Neural crest cell (in vitro differentiated cells): ENCODE data around the gene GNA12. TPM values are rescaled to one million over a fixed set of nuclear protein-coding genes. Genes with fewer than 3 reads are reported as not detected.

Experiments used
- DNase-seq: peaks from one replicate; pipeline ENCODE4 v3.0.0; 2021; ENCODE audit warnings: low read depth, mixed read lengths, low spot score
- H3K27ac Mint-ChIP-seq: one replicate; pipeline ENCODE4 v1.8.0; 2021; ENCODE audit warnings: mild to moderate bottlenecking, mixed read lengths; ENCODE audit not compliant: unreplicated experiment
- H3K27me3 Mint-ChIP-seq: 2 replicates; pipeline ENCODE4 v1.8.0; 2021; ENCODE audit warnings: low read depth, mild to moderate bottlenecking, mixed read lengths
- H3K36me3 Mint-ChIP-seq: 2 replicates; pipeline ENCODE4 v1.8.0; 2021; ENCODE audit warnings: low read depth, mild to moderate bottlenecking, mixed read lengths
- H3K4me1 Mint-ChIP-seq: 2 replicates; pipeline ENCODE4 v1.8.0; 2021; ENCODE audit warnings: mixed read lengths
- H3K4me3 Mint-ChIP-seq: one replicate; pipeline ENCODE4 v1.8.0; 2021; ENCODE audit warnings: mild to moderate bottlenecking, mixed read lengths
- H3K9me3 Mint-ChIP-seq: 2 replicates; pipeline ENCODE4 v1.8.0; 2021; ENCODE audit warnings: mixed read lengths
- CTCF ChIP-seq: fragments of 200-600 bp; sonication (generic); conservative IDR thresholded peaks from 2 replicates; pipeline ENCODE4 v1.5.0; 2021; ENCODE audit warnings: antibody characterized with exemption, mild to moderate bottlenecking
- total RNA-seq: library from RNA; stranded (reverse); gene quantifications from 2 replicates; pipeline ENCODE4 v1.2.1, GENCODE V29; 2021

The GNA12 gene
- total RNA-seq, 1 donor from 2014 or later: 63.5 TPM

- Mint-ChIP-seq H3K4me3 (no peak overlapping the region), H3K27ac (no peak overlapping the region), H3K36me3 (peaks cover 4% of the 10 kb centered on the region), H3K9me3 (no peaks in the 10 kb centered on the region), H3K27me3 (no peaks in the 10 kb centered on the region), H3K4me1 (peaks cover 21% of the 10 kb centered on the region)
- TF ChIP-seq CTCF: no peak
- DNase-seq: no peak
Measured at GRCh38 chr7:2708547-2709310, 135.4 kb downstream of the GNA12 start.

GRCh38 chr7:2708041-2708440, 136.1 kb downstream of the GNA12 start:
- Mint-ChIP-seq H3K4me3 (no peak overlapping the region), H3K27me3 (no peaks in the 10 kb centered on the region), H3K36me3 (peaks cover 4% of the 10 kb centered on the region), H3K4me1 (peaks cover 14% of the 10 kb centered on the region), H3K9me3 (no peaks in the 10 kb centered on the region), H3K27ac (no peak overlapping the region)
- TF ChIP-seq CTCF: no peak
- no peak for DNase-seq

- no peak for DNase-seq
- Mint-ChIP-seq H3K9me3 (no peaks in the 10 kb centered on the region), H3K4me1 (peaks cover 14% of the 10 kb centered on the region), H3K27ac (peak overlapping the region; percentile 57), H3K36me3 (peaks cover 4% of the 10 kb centered on the region), H3K27me3 (no peaks in the 10 kb centered on the region), H3K4me3 (no peak overlapping the region)
- no peak for TF ChIP-seq CTCF
Measured at GRCh38 chr7:2707481-2707880, 136.6 kb downstream of the GNA12 start.

GRCh38 chr7:2706685-2707126, 137.4 kb downstream of the GNA12 start:
- H3K27ac Mint-ChIP-seq: peak overlapping the region; percentile 90
- H3K27me3 Mint-ChIP-seq: no peaks in the 10 kb centered on the region
- peaks cover 4% of the 10 kb centered on the region for H3K36me3 Mint-ChIP-seq
- no peaks in the 10 kb centered on the region for H3K9me3 Mint-ChIP-seq
- H3K4me3 Mint-ChIP-seq: peak overlapping the region; percentile 7
- no peak for TF ChIP-seq CTCF
- H3K4me1 Mint-ChIP-seq: peaks cover 19% of the 10 kb centered on the region
- no peak for DNase-seq

GRCh38 chr7:2705371-2706096, 138.6 kb downstream of the GNA12 start:
- Mint-ChIP-seq H3K36me3 (no peaks in the 10 kb centered on the region), H3K27ac (no peak overlapping the region), H3K4me3 (no peak overlapping the region), H3K27me3 (no peaks in the 10 kb centered on the region), H3K4me1 (peaks cover 19% of the 10 kb centered on the region), H3K9me3 (no peaks in the 10 kb centered on the region)
- no peak for TF ChIP-seq CTCF
- DNase-seq: no peak
